Astrocyte of the cerebellum (primary cell): ENCODE results near the gene LUC7L3.

Experiments used
- DNase-seq: peaks from one replicate; pipeline ENCODE4 v3.0.0-alpha.2; 2011; ENCODE audit warnings: low read depth
- H3K4me3 ChIP-seq: 2 replicates; pipeline ENCODE4 v1.5.1; 2011; ENCODE audit warnings: mild to moderate bottlenecking, low read depth, low read length, moderate library complexity
- in situ Hi-C: cut with HindIII; loops from 2 replicates; pipeline ENCODE4 v1.10.0; 2017; ENCODE audit warnings: low sequenced_read_pairs
- TF ChIP-seq, protein P1 (sequence below): IDR thresholded peaks from 2 replicates; pipeline ENCODE4 v1.5.1; 2012; ENCODE audit warnings: low read length, low read depth, moderate library complexity, mild to moderate bottlenecking; ENCODE audit errors: missing control alignments

Gene LUC7L3

GRCh38 chr17:50739098-50739497 lies 19.7 kb downstream of the LUC7L3 start:
- H3K4me3 ChIP-seq, result no peak overlapping the region
- TF ChIP-seq, protein P1, sequence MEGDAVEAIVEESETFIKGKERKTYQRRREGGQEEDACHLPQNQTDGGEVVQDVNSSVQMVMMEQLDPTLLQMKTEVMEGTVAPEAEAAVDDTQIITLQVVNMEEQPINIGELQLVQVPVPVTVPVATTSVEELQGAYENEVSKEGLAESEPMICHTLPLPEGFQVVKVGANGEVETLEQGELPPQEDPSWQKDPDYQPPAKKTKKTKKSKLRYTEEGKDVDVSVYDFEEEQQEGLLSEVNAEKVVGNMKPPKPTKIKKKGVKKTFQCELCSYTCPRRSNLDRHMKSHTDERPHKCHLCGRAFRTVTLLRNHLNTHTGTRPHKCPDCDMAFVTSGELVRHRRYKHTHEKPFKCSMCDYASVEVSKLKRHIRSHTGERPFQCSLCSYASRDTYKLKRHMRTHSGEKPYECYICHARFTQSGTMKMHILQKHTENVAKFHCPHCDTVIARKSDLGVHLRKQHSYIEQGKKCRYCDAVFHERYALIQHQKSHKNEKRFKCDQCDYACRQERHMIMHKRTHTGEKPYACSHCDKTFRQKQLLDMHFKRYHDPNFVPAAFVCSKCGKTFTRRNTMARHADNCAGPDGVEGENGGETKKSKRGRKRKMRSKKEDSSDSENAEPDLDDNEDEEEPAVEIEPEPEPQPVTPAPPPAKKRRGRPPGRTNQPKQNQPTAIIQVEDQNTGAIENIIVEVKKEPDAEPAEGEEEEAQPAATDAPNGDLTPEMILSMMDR, result no peak
- DNase-seq, result no peak
- in situ Hi-C loops, result no loop called here

- in situ Hi-C loops, result no loop called here
- TF ChIP-seq, protein P1, result no peak
- no peak for DNase-seq
- no peak overlapping the region for H3K4me3 ChIP-seq
Observed at GRCh38 chr17:50745631-50746030, 26.2 kb downstream of the LUC7L3 start.

DNA sequence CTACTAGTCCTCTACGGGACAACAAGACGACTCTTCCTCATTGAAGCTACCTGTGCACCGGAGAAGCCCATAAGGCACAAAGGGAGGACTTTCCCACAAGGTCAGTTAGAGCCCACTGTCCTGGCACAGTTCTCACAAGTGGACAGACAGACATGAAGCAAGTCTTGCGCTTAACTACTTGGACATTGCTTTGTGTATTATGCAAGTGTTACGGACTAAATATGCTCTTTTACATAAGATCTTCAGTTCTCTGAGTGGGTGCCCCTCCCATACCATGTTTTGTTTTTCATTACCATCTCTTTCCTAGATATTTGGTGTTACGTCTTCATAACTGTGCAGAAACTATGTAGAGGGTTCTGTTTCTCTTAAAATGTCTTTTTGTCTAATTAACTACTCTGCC lies 29.8 kb downstream of the LUC7L3 start:
- in situ Hi-C loops, result no loop called here

GRCh38 chr17:50754521-50754920 lies 35.1 kb downstream of the LUC7L3 start:
- H3K4me3 ChIP-seq, result no peak overlapping the region
- TF ChIP-seq, protein P1, result no peak
- DNase-seq, result no peak
- in situ Hi-C loops, result no loop called here

More for the DNA sequence above, 29.8 kb downstream of the LUC7L3 start:
- no peak for DNase-seq
- TF ChIP-seq, protein P1, result no peak
- H3K4me3 ChIP-seq, result no peak overlapping the region

- TF ChIP-seq, protein P1, result no peak
- no peak for DNase-seq
- in situ Hi-C loops, result no loop called here
- H3K4me3 ChIP-seq, result no peak overlapping the region
Observed at GRCh38 chr17:50758524-50758923, 39.1 kb downstream of the LUC7L3 start.

GRCh38 chr17:50758989-50759544 lies 39.7 kb downstream of the LUC7L3 start:
- in situ Hi-C loops, result no loop called here
- TF ChIP-seq, protein P1, result no peak

More at GRCh38 chr17:50758989-50759544, 39.7 kb downstream of the LUC7L3 start:
- DNase-seq, result no peak
- H3K4me3 ChIP-seq, result no peak overlapping the region
